AG04449 (cell line): ENCODE results near the gene MTUS2.

Experiments
- CTCF ChIA-PET: fragments of 350-600 bp; formaldehyde crosslinking; extraction: SDS; loops from one replicate; lab custom pipeline; 2021; ENCODE audit warnings: antibody characterized with exemption; lab: Yijun Ruan, JAX
- POLR2A ChIA-PET: fragments of 400-600, 350-600 bp; formaldehyde crosslinking; extraction: SDS; loops from one replicate; lab custom pipeline; 2020; ENCODE audit warnings: antibody characterized with exemption, inconsistent platforms; lab: Yijun Ruan, JAX
- DNase-seq: peaks from one replicate; pipeline ENCODE4 v3.0.0-alpha.2; 2010; ENCODE audit warnings: low read depth, low spot score
- H3K4me3 ChIP-seq: 2 replicates; pipeline ENCODE4 v1.5.1; 2011; ENCODE audit warnings: low read depth, mild to moderate bottlenecking, control low read depth, low read length
- CTCF ChIP-seq: IDR thresholded peaks from one replicate; pipeline ENCODE4 v1.5.1; 2011; ENCODE audit warnings: mild to moderate bottlenecking, moderate library complexity, low read length, control low read depth, inconsistent platforms; ENCODE audit not compliant: insufficient read depth; ENCODE audit errors: missing control alignments

MTUS2 gene

GRCh38 chr13:29022968-29023367, 202.8 kb downstream of the MTUS2 start:
- TF ChIP-seq CTCF: no peak
- no peak for DNase-seq
- POLR2A ChIA-PET: no interaction called here
- no peak overlapping the region for H3K4me3 ChIP-seq
- CTCF ChIA-PET: no interaction called here

- no peak for DNase-seq
- ChIA-PET POLR2A (no interaction called here), CTCF (no interaction called here)
- no peak overlapping the region for H3K4me3 ChIP-seq
- TF ChIP-seq CTCF: no peak
Measured at GRCh38 chr13:29024783-29025182, 204.6 kb downstream of the MTUS2 start.

- ChIA-PET POLR2A (no interaction called here), CTCF (no interaction called here)
- TF ChIP-seq CTCF: no peak
- H3K4me3 ChIP-seq: no peak overlapping the region
- no peak for DNase-seq
Measured at GRCh38 chr13:29028868-29029267, 208.7 kb downstream of the MTUS2 start.

GRCh38 chr13:29038700-29039099, 218.6 kb downstream of the MTUS2 start:
- no peak for DNase-seq
- ChIA-PET POLR2A (no interaction called here), CTCF (no interaction called here)
- no peak for TF ChIP-seq CTCF
- H3K4me3 ChIP-seq: no peak overlapping the region

- ChIA-PET POLR2A (no interaction called here), CTCF (no interaction called here)
- H3K4me3 ChIP-seq: no peak overlapping the region
- TF ChIP-seq CTCF: no peak
- DNase-seq: no peak
Measured at GRCh38 chr13:29039212-29039611, 219.1 kb downstream of the MTUS2 start.

GRCh38 chr13:29046588-29046987, 226.4 kb downstream of the MTUS2 start:
- DNase-seq: no peak
- TF ChIP-seq CTCF: no peak
- POLR2A ChIA-PET: no interaction called here
- H3K4me3 ChIP-seq: no peak overlapping the region
- CTCF ChIA-PET: no interaction called here
